GM19328 (cell line): ENCODE data around the gene PRAMEF15.
"Not testable (repeated sequence)": the region's sequence is repeated elsewhere in the genome, so short reads cannot be mapped to it uniquely, and the experiment has no call there.

Source experiments
- ATAC-seq: cut with Tn5 transposase; IDR thresholded peaks from one replicate; pipeline ENCODE4 v1.9.1; 2021; ENCODE audit warnings: mild to moderate bottlenecking, moderate library complexity; ENCODE audit not compliant: unreplicated experiment

PRAMEF15 gene

GRCh38 chr1:13315281-13315680 is at the start of gene PRAMEF15:
Gene PRAMEF15 (plus strand): TSS chr1:13315581. CDS start chr1:13318408, 2,827 bp downstream.
- ATAC-seq = not testable (repeated sequence)

GRCh38 chr1:13277016-13277415 is 38.4 kb upstream of the PRAMEF15 start:
- not testable (repeated sequence) for ATAC-seq

GRCh38 chr1:13279617-13280016 is 35.8 kb upstream of the PRAMEF15 start:
- not testable (repeated sequence) for ATAC-seq

- not testable (repeated sequence) for ATAC-seq
Measured at GRCh38 chr1:13285037-13285436, 30.3 kb upstream of the PRAMEF15 start, which contains the start of gene PRAMEF8. Gene PRAMEF8 (minus strand): TSS chr1:13285137. CDS start chr1:13284091, 1,046 bp downstream.

GRCh38 chr1:13289030-13289429 is 26.4 kb upstream of the PRAMEF15 start:
- not testable (repeated sequence) for ATAC-seq

- not testable (repeated sequence) for ATAC-seq
Measured at GRCh38 chr1:13297216-13297931, 18.0 kb upstream of the PRAMEF15 start.

GRCh38 chr1:13298699-13299098 is 16.7 kb upstream of the PRAMEF15 start:
- not testable (repeated sequence) for ATAC-seq

- not testable (repeated sequence) for ATAC-seq
Measured at GRCh38 chr1:13302197-13302596, 13.2 kb upstream of the PRAMEF15 start.

- ATAC-seq = not testable (repeated sequence)
Measured at GRCh38 chr1:13303239-13303638, 12.1 kb upstream of the PRAMEF15 start, which contains the start of gene PRAMEF33. Gene PRAMEF33 (plus strand): TSS chr1:13303539. CDS start chr1:13305955, 2,416 bp downstream.

- not testable (repeated sequence) for ATAC-seq
Measured at GRCh38 chr1:13342496-13342895, 27.1 kb downstream of the PRAMEF15 start.

- ATAC-seq = not testable (repeated sequence)
Measured at GRCh38 chr1:13347034-13347433, 31.7 kb downstream of the PRAMEF15 start, which contains the start of gene PRAMEF14. Gene PRAMEF14 (minus strand): TSS chr1:13347134. CDS start chr1:13345314, 1,820 bp downstream.

- ATAC-seq = not testable (repeated sequence)
Measured at GRCh38 chr1:13353476-13353875, 38.1 kb downstream of the PRAMEF15 start.

- not testable (repeated sequence) for ATAC-seq
Measured at GRCh38 chr1:13354475-13354874, 39.1 kb downstream of the PRAMEF15 start.

GRCh38 chr1:13356774-13357173 is 41.4 kb downstream of the PRAMEF15 start:
- ATAC-seq = not testable (repeated sequence)

GRCh38 chr1:13362364-13362763 is 47.0 kb downstream of the PRAMEF15 start:
- not testable (repeated sequence) for ATAC-seq

- not testable (repeated sequence) for ATAC-seq
Measured at GRCh38 chr1:13364928-13365327, 49.5 kb downstream of the PRAMEF15 start.

GRCh38 chr1:13366536-13366935 is 51.2 kb downstream of the PRAMEF15 start:
- not testable (repeated sequence) for ATAC-seq

- not testable (repeated sequence) for ATAC-seq
Measured at GRCh38 chr1:13368544-13368943, 53.2 kb downstream of the PRAMEF15 start.
